ENCODE results near the gene RAPSN.

DNA sequence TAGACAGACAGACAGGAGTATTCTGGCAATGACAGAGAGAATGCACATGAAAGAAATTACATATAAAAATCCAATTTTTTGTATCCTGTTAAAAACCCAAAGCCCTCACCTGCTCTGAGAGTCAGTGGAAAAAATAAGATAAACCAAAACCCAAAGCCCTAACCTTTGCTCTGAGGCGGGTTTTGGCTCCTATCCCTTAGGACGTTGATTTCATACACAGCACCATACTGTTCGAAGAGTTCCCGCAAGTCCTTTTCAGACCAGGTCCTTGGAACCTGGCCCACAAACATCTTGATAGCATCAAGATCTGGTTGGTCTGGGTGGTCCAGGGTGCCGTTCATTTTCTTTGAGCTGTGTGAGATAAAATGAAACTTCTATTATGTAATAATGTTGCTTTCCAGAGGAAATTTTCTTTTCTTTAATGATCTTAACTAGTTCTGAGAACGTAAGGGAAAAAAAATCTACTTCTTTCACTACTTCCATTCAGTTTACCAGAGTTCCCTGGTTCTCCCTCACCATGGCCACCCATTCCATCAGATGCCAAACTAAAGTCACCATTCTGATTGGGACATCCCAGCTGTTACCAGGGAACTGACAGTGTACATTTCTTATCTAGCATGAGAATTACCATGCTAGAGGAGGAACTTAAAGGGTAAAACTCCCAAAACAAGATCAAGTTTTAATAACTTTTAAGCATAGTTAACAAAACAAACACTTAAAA is 39.9 kb upstream of the RAPSN start:
- no peak for TF ChIP-seq POLR2A (IDR thresholded peaks at IDR 0.05)
- TF ChIP-seq, protein P1, sequence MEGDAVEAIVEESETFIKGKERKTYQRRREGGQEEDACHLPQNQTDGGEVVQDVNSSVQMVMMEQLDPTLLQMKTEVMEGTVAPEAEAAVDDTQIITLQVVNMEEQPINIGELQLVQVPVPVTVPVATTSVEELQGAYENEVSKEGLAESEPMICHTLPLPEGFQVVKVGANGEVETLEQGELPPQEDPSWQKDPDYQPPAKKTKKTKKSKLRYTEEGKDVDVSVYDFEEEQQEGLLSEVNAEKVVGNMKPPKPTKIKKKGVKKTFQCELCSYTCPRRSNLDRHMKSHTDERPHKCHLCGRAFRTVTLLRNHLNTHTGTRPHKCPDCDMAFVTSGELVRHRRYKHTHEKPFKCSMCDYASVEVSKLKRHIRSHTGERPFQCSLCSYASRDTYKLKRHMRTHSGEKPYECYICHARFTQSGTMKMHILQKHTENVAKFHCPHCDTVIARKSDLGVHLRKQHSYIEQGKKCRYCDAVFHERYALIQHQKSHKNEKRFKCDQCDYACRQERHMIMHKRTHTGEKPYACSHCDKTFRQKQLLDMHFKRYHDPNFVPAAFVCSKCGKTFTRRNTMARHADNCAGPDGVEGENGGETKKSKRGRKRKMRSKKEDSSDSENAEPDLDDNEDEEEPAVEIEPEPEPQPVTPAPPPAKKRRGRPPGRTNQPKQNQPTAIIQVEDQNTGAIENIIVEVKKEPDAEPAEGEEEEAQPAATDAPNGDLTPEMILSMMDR (IDR thresholded peaks at IDR 0.05) = no peak
